ENCODE data around the gene USP32. TPM values are rescaled to one million over a fixed set of nuclear protein-coding genes. Genes with fewer than 3 reads are reported as not detected.

USP32 gene
- total RNA-seq, 1 experiment from 2014 or later = 73.5 TPM

- Histone ChIP-seq H2BK12ac (ENCODE audit: insufficient read length, low read depth, low read length) (no peak overlapping the region), H2BK120ac (ENCODE audit: low read depth, low read length, poor library complexity, severe bottlenecking) (no peak overlapping the region), H3K4me1 (ENCODE audit: insufficient read depth, low read length) (no peaks in the 10 kb centered on the region), H2BK15ac (ENCODE audit: low read depth, low read length) (no peak overlapping the region), H2BK20ac (ENCODE audit: low read depth, low read length, poor library complexity, severe bottlenecking) (no peak overlapping the region), H3K4ac (ENCODE audit: low read depth, low read length) (no peak overlapping the region), H4K8ac (replicated peaks; ENCODE audit: insufficient read length, low read depth, low read length) (no peak overlapping the region), H4K20me1 (ENCODE audit: control insufficient read depth, insufficient read depth, insufficient read length) (no peaks in the 10 kb centered on the region), H4K5ac (ENCODE audit: insufficient read length, low read depth, low read length) (no peak overlapping the region), H3K4me2 (ENCODE audit: insufficient read depth, insufficient read length, low read length) (no peak overlapping the region), H3K9ac (ENCODE audit: extremely low read depth, insufficient read length, low read length) (no peak overlapping the region), H3K79me1 (ENCODE audit: insufficient read depth, low read depth, low read length, poor library complexity, severe bottlenecking) (no peaks in the 10 kb centered on the region), H2BK5ac (ENCODE audit: insufficient read length, low read length) (no peak overlapping the region), H3K23me2 (ENCODE audit: insufficient read length, low read depth, low read length, poor library complexity, severe bottlenecking) (no peaks in the 10 kb centered on the region), H3T11ph (ENCODE audit: low read length) (no peak overlapping the region), H3K27ac (ENCODE audit: insufficient read length, low read depth, low read length) (no peak overlapping the region), H2AK5ac (ENCODE audit: insufficient read length, low read length) (no peak overlapping the region), H3K9me3 (ENCODE audit: control insufficient read depth, low read depth, low read length) (no peaks in the 10 kb centered on the region), H3K79me2 (ENCODE audit: insufficient read depth, low read length) (no peaks in the 10 kb centered on the region), H3K23ac (ENCODE audit: insufficient read length, low read depth, low read length) (no peak overlapping the region), H3K14ac (ENCODE audit: insufficient read depth, low read length) (no peak overlapping the region), H3K18ac (ENCODE audit: insufficient read length, low read depth, low read length) (no peak overlapping the region), H2AFZ (ENCODE audit: low read length) (no peak overlapping the region), H4K91ac (ENCODE audit: insufficient read length, low read depth, low read length) (no peak overlapping the region), H3K27me3 (ENCODE audit: insufficient read depth, low read length) (no peaks in the 10 kb centered on the region), H3K56ac (ENCODE audit: insufficient read length, low read depth, low read length) (no peak overlapping the region)
- Mint-ChIP-seq H3K4me1 (peaks cover 19 to 23% of the 10 kb centered on the region in 2 experiments), H3K9me3 (no peaks in the 10 kb centered on the region), H3K27me3 (ENCODE audit: low read depth) (no peaks in the 10 kb centered on the region; the same call in 1 of the 2 replicates), H3K4me3 (no peak overlapping the region), H3K36me3 (ENCODE audit: insufficient read depth in 1 of 3, low read depth in 3 of 3) (no peaks in the 10 kb centered on the region; a peak in 1 of 7 replicates), H3K27ac (no peak overlapping the region; a peak in 1 of 7 replicates)
- TF ChIP-seq CTCF (conservative IDR thresholded peaks at IDR 0.05) = no peak
- no CpG with 5 or more reads among the region's 10 CpGs for WGBS (ENCODE audit: extremely low coverage, insufficient read length, low lambda C conversion rate)
- DNase-seq = no peak
Observed at GRCh38 chr17:60169921-60170817, 221.8 kb downstream of the USP32 start.
